Upper lobe of left lung (tissue), 4 donors: ENCODE results near the gene TMEM100.

ENCODE experiments used
- EP300 ChIP-seq, 4 donors: sonication (generic); formaldehyde crosslinking; IDR thresholded peaks; one replicate each; pipeline ENCODE4 v1.5.1; 2017; ENCODE audit warnings: antibody characterized with exemption in 4 of 4, control low read depth in 2 of 4
- POLR2A ChIP-seq, 4 donors: fragments of 450-650 bp; IDR thresholded peaks; one replicate each; pipeline ENCODE4 v1.5.1; 2016 to 2017; ENCODE audit warnings: antibody characterized with exemption in 4 of 4, mild to moderate bottlenecking in 2 of 4
- POLR2AphosphoS5 ChIP-seq, 2 donors: sonication (generic); formaldehyde crosslinking; IDR thresholded peaks; one replicate each; pipeline ENCODE4 v1.5.1; 2017; ENCODE audit warnings: antibody characterized with exemption in 2 of 2
- TF ChIP-seq, protein P1 (sequence below), 6 experiments: fragments of 450-650 bp in 4 of 6; fragments of 200-600 bp in 2 of 6; sonication (generic) in 2 of 6; IDR thresholded peaks; one replicate each; pipeline ENCODE4 v1.5.1; 2016 to 2019; ENCODE audit warnings: antibody characterized with exemption in 6 of 6

DNA sequence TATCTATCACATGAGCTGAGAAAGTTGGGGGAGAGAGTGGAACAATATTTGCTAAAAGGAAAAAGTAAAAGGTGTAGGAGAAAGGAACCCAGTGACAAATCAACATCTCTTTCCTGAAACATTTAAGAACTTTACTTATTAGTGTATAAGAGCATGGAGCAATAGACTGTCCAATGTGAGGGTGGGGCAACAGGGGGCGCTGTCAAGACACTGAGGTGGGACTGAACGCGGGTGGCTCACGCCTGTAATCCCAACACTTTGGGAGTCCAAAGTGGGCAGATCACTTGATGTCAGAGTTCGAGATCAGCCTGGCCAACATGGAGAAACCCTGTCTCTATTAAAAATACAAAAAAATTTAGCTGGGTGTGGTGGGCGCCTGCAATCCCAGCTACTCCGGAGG, 49.4 kb upstream of the TMEM100 start:
- TF ChIP-seq POLR2AphosphoS5 (IDR thresholded peaks at IDR 0.05) (no peak), POLR2A (IDR thresholded peaks at IDR 0.05) (no peak), EP300 (IDR thresholded peaks at IDR 0.05) (no peak)
- TF ChIP-seq, protein P1, sequence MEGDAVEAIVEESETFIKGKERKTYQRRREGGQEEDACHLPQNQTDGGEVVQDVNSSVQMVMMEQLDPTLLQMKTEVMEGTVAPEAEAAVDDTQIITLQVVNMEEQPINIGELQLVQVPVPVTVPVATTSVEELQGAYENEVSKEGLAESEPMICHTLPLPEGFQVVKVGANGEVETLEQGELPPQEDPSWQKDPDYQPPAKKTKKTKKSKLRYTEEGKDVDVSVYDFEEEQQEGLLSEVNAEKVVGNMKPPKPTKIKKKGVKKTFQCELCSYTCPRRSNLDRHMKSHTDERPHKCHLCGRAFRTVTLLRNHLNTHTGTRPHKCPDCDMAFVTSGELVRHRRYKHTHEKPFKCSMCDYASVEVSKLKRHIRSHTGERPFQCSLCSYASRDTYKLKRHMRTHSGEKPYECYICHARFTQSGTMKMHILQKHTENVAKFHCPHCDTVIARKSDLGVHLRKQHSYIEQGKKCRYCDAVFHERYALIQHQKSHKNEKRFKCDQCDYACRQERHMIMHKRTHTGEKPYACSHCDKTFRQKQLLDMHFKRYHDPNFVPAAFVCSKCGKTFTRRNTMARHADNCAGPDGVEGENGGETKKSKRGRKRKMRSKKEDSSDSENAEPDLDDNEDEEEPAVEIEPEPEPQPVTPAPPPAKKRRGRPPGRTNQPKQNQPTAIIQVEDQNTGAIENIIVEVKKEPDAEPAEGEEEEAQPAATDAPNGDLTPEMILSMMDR (IDR thresholded peaks at IDR 0.05): no peak
